DND-41 (cell line): ENCODE data around the gene SPATA3.

Experiments
- ATAC-seq: fragments of 200-7000 bp; cut with Tn5 transposase; 3 replicates; pipeline ENCODE4 v1.9.1; 2021; ENCODE audit warnings: low read depth; ENCODE audit not compliant: insufficient read depth
- DNase-seq: peaks from one replicate; pipeline ENCODE4 v3.0.0-alpha.2; 2020
- H2AFZ ChIP-seq: 2 replicates; pipeline ENCODE4 v1.6.0; 2012; ENCODE audit warnings: low read depth, low read length
- H3K27ac ChIP-seq: 2 replicates; pipeline ENCODE4 v1.5.1; 2012; ENCODE audit warnings: low read length, inconsistent platforms
- H3K27me3 ChIP-seq: fragments of 200-600 bp; sonication (generic); 2 replicates; pipeline ENCODE4 v1.6.0; 2012; ENCODE audit warnings: low read length, mild to moderate bottlenecking, inconsistent platforms; ENCODE audit not compliant: insufficient read depth, poor library complexity
- H3K36me3 ChIP-seq: 2 replicates; pipeline ENCODE4 v1.5.1; 2012; ENCODE audit warnings: low read length, inconsistent platforms; ENCODE audit not compliant: insufficient read depth
- H3K4me1 ChIP-seq: 2 replicates; pipeline ENCODE4 v1.5.1; 2012; ENCODE audit warnings: mild to moderate bottlenecking, low read length; ENCODE audit not compliant: insufficient read depth
- H3K4me2 ChIP-seq: 2 replicates; pipeline ENCODE4 v1.6.0; 2012; ENCODE audit warnings: mild to moderate bottlenecking, moderate library complexity, low read length, inconsistent platforms; ENCODE audit not compliant: insufficient read depth
- H3K4me3 ChIP-seq, 2 experiments: fragments of 200-600 bp in 1 of 2; shearing (Covaris generic) in 1 of 2; 2 replicates each; pipeline ENCODE4 v1.5.1; 2012 to 2016; ENCODE audit warnings: inconsistent platforms in 2 of 2, low read length in 2 of 2, mild to moderate bottlenecking in 2 of 2, low read depth in 1 of 2, moderate library complexity in 1 of 2
- H3K79me2 ChIP-seq: 2 replicates; pipeline ENCODE4 v1.6.0; 2012; ENCODE audit warnings: low read length, inconsistent platforms; ENCODE audit not compliant: insufficient read depth
- H3K9ac ChIP-seq: 2 replicates; pipeline ENCODE4 v1.6.0; 2012; ENCODE audit warnings: low read depth, mild to moderate bottlenecking, inconsistent platforms, low read length, moderate library complexity
- H3K9me3 ChIP-seq: 2 replicates; pipeline ENCODE4 v1.5.1; 2012; ENCODE audit warnings: low read length, moderate library complexity, mild to moderate bottlenecking, inconsistent platforms; ENCODE audit not compliant: insufficient read depth, severe bottlenecking
- H4K20me1 ChIP-seq: 2 replicates; pipeline ENCODE4 v1.6.0; 2012; ENCODE audit warnings: low read length; ENCODE audit not compliant: insufficient read depth
- EZH2 ChIP-seq: IDR thresholded peaks from 3 replicates; pipeline ENCODE4 v1.6.1; 2012; ENCODE audit warnings: borderline replicate concordance, low read depth, mild to moderate bottlenecking, moderate library complexity, low read length, inconsistent platforms; ENCODE audit not compliant: severe bottlenecking
- TF ChIP-seq, protein P1 (sequence below): IDR thresholded peaks from 2 replicates; pipeline ENCODE4 v1.5.1; 2012; ENCODE audit warnings: borderline replicate concordance, low read length, moderate library complexity, mild to moderate bottlenecking; ENCODE audit not compliant: poor library complexity, severe bottlenecking; ENCODE audit errors: extremely low read depth

SPATA3 gene

DNA sequence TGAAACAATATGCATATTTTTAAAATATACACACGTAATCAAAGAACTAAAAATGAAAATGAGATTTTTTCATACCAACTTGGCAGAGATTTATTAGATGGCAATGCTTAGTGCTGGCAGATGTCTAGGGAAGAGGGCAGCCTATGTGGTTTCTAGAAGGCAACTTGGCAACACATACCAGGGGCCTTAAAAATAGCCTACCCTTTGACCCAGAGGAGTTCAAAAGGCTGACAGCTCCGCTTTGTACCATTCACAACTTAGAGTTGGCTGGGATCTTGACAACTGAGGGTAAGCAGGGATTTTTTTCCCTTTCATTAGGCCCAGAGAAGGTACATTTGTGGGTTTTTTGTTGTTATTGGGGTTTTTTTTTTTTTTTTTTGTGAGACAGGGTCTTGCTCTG is 44.5 kb upstream of the SPATA3 start:
- no peak overlapping the region for H3K9ac ChIP-seq
- no peaks in the 10 kb centered on the region for H3K4me1 ChIP-seq
- no peak for ATAC-seq
- DNase-seq: no peak
- peaks cover 9% of the 10 kb centered on the region for H3K27me3 ChIP-seq
- H3K9me3 ChIP-seq: no peaks in the 10 kb centered on the region
- H2AFZ ChIP-seq: no peak overlapping the region
- no peak overlapping the region for H3K27ac ChIP-seq
- H4K20me1 ChIP-seq: no peaks in the 10 kb centered on the region
- TF ChIP-seq EZH2: no peak
- TF ChIP-seq, protein P1, sequence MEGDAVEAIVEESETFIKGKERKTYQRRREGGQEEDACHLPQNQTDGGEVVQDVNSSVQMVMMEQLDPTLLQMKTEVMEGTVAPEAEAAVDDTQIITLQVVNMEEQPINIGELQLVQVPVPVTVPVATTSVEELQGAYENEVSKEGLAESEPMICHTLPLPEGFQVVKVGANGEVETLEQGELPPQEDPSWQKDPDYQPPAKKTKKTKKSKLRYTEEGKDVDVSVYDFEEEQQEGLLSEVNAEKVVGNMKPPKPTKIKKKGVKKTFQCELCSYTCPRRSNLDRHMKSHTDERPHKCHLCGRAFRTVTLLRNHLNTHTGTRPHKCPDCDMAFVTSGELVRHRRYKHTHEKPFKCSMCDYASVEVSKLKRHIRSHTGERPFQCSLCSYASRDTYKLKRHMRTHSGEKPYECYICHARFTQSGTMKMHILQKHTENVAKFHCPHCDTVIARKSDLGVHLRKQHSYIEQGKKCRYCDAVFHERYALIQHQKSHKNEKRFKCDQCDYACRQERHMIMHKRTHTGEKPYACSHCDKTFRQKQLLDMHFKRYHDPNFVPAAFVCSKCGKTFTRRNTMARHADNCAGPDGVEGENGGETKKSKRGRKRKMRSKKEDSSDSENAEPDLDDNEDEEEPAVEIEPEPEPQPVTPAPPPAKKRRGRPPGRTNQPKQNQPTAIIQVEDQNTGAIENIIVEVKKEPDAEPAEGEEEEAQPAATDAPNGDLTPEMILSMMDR: no peak
- no peak overlapping the region for H3K4me2 ChIP-seq
- H3K79me2 ChIP-seq: no peaks in the 10 kb centered on the region
- H3K36me3 ChIP-seq: no peaks in the 10 kb centered on the region
- H3K4me3 ChIP-seq: no peak overlapping the region

DNA sequence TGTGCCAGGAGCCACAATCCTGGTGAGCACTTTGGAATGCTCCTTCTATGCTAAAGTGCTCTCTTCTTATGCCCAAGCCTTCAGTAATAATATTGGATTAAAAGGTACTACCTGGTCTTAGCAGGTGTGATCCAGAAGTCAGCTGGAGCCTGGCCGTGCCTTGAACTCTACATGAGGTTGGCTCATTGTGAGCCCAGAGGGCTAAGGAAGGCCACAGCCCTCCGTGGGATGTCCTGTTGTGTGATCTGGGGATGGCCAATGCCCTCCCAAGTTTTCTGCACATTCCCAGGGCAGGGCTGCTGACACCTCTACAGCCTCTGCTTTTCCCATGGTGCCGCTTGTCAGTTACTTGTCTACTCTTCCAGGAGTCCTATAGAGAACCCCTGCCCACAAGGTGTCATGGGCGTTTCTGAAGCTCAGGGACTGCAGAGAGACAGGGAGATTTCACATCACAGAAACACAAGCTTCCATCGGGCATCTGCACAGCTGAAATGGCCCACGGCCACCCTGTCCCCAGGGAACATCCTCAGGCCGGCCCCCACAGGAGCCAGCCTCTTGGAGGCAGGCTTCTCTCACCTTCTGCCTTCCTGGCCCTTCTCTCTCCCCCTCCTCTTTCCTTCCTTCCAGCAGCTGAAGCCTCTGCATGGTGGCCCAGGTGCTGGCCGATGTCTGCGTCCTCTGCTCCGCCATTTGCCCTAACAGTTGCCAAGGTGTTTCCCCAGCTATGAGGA is 43.5 kb upstream of the SPATA3 start:
- TF ChIP-seq, protein P1: no peak
- no peak for TF ChIP-seq EZH2
- ATAC-seq (no peak), DNase-seq (no peak)
- H3K4me1 ChIP-seq: no peaks in the 10 kb centered on the region
- H3K36me3 ChIP-seq: no peaks in the 10 kb centered on the region
- no peaks in the 10 kb centered on the region for H3K9me3 ChIP-seq
- no peak overlapping the region for H3K4me2 ChIP-seq
- no peak overlapping the region for H3K27ac ChIP-seq
- H3K9ac ChIP-seq: no peak overlapping the region
- H4K20me1 ChIP-seq: no peaks in the 10 kb centered on the region
- no peak overlapping the region for H2AFZ ChIP-seq
- H3K27me3 ChIP-seq: peaks cover 14% of the 10 kb centered on the region
- H3K4me3 ChIP-seq: no peak overlapping the region
- no peaks in the 10 kb centered on the region for H3K79me2 ChIP-seq

DNA sequence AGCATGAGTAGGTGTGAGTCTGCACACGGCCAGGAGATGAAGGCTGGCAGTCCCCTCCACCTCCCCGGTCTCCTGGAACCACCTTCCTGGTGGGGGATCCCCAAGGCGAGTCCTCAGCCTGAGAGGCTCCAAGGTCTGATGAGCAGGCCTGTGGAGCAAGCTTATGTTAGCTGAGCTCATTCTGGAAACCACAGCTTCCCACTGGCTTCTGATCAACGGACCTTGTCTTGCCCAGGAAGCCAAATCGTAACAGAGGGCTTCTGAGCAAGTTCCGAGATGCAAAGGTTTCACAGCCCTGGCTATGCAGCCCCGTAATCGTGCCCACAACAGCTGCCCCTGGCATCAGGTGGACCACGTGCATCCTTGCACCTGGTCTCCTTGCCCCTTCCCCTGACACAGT is 42.1 kb upstream of the SPATA3 start:
- H3K4me3 ChIP-seq: no peak overlapping the region
- H3K27me3 ChIP-seq: peaks cover 19% of the 10 kb centered on the region
- peak; percentile 35; the same call in 1 of the 3 replicates for ATAC-seq
- no peak overlapping the region for H3K9ac ChIP-seq
- H4K20me1 ChIP-seq: no peaks in the 10 kb centered on the region
- H3K9me3 ChIP-seq: no peaks in the 10 kb centered on the region
- no peak overlapping the region for H3K4me2 ChIP-seq
- no peaks in the 10 kb centered on the region for H3K79me2 ChIP-seq
- DNase-seq: no peak
- no peak overlapping the region for H3K27ac ChIP-seq
- no peaks in the 10 kb centered on the region for H3K36me3 ChIP-seq
- no peak overlapping the region for H2AFZ ChIP-seq
- TF ChIP-seq EZH2: no peak
- TF ChIP-seq, protein P1: no peak
- no peaks in the 10 kb centered on the region for H3K4me1 ChIP-seq

DNA sequence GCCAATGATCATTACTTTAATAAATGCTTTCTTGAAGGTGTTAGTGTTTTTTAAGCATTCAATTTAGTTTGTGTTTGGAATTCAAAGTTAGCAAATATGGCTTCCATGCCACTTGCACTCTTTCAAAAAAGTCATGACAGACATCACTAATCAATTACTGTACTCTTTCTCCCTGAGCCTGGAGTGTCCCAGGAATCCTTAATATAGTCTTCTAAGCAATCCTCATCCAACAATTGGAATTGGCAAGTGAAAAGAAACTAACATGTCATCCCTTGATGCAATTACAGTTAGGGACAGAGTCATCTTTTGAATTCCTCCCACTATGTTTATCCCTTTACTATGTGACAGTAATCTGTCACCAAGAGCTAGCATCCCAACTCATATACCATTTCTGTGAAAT is 41.2 kb upstream of the SPATA3 start:
- no peak overlapping the region for H3K4me3 ChIP-seq
- no peak for DNase-seq
- no peaks in the 10 kb centered on the region for H3K4me1 ChIP-seq
- no peak overlapping the region for H3K9ac ChIP-seq
- no peaks in the 10 kb centered on the region for H4K20me1 ChIP-seq
- H3K4me2 ChIP-seq: no peak overlapping the region
- H3K79me2 ChIP-seq: no peaks in the 10 kb centered on the region
- H3K27me3 ChIP-seq: peaks cover 19% of the 10 kb centered on the region
- no peak overlapping the region for H3K27ac ChIP-seq
- H3K9me3 ChIP-seq: no peaks in the 10 kb centered on the region
- TF ChIP-seq EZH2: no peak
- TF ChIP-seq, protein P1: no peak
- no peaks in the 10 kb centered on the region for H3K36me3 ChIP-seq
- ATAC-seq: no peak
- H2AFZ ChIP-seq: no peak overlapping the region
